Hepatocyte (in vitro differentiated cells): ENCODE measurements around the gene ATXN1. TPM values are rescaled to one million over a fixed set of nuclear protein-coding genes. Genes with fewer than 3 reads are reported as not detected.

Experiments used
- DNase-seq: peaks from one replicate; pipeline ENCODE4 v3.0.0-alpha.2; 2016; ENCODE audit warnings: low spot score
- H2AFZ ChIP-seq: fragments of 200-600 bp; sonication (generic); 2 replicates; pipeline ENCODE4 v1.6.0; 2016; ENCODE audit warnings: antibody characterized with exemption, mild to moderate bottlenecking
- H3K27ac ChIP-seq: fragments of 200-600 bp; sonication (generic); 2 replicates; pipeline ENCODE4 v1.5.1; 2016; ENCODE audit warnings: mild to moderate bottlenecking
- H3K27me3 ChIP-seq: fragments of 200-600 bp; sonication (generic); 2 replicates; pipeline ENCODE4 v1.6.1; 2016
- H3K36me3 ChIP-seq: fragments of 200-600 bp; sonication (generic); replicated peaks from 2 replicates; pipeline ENCODE4 v1.5.1; 2016; ENCODE audit warnings: low read depth; ENCODE audit not compliant: insufficient read depth
- H3K4me1 ChIP-seq: fragments of 200-600 bp; sonication (generic); 2 replicates; pipeline ENCODE4 v1.5.1; 2016; ENCODE audit warnings: mild to moderate bottlenecking, moderate library complexity; ENCODE audit not compliant: insufficient read depth
- H3K4me2 ChIP-seq: fragments of 200-600 bp; sonication (generic); 2 replicates; pipeline ENCODE4 v1.6.0; 2016
- H3K4me3 ChIP-seq: fragments of 200-600 bp; sonication (generic); 2 replicates; pipeline ENCODE4 v1.5.1; 2016; ENCODE audit warnings: mild to moderate bottlenecking
- H3K79me2 ChIP-seq: fragments of 200-600 bp; sonication (generic); 2 replicates; pipeline ENCODE4 v1.6.0; 2017; ENCODE audit warnings: mild to moderate bottlenecking
- H3K9me2 ChIP-seq: fragments of 200-600 bp; sonication (generic); replicated peaks from 2 replicates; pipeline ENCODE4 v1.6.0; 2017; ENCODE audit warnings: mild to moderate bottlenecking; ENCODE audit not compliant: insufficient read depth
- H3K9me3 ChIP-seq: fragments of 200-600 bp; sonication (generic); 2 replicates; pipeline ENCODE4 v1.5.1; 2016; ENCODE audit warnings: low read depth, mild to moderate bottlenecking
- H4K20me1 ChIP-seq: fragments of 200-600 bp; sonication (generic); 2 replicates; pipeline ENCODE4 v1.6.0; 2016; ENCODE audit warnings: mild to moderate bottlenecking; ENCODE audit not compliant: insufficient read depth, poor library complexity, severe bottlenecking
- EZH2 ChIP-seq: fragments of 200-600 bp; sonication (generic); IDR thresholded peaks from 2 replicates; pipeline ENCODE4 v1.6.1; 2016; ENCODE audit warnings: antibody characterized with exemption, mild to moderate bottlenecking, borderline replicate concordance
- EZH2phosphoT487 ChIP-seq: fragments of 200-600 bp; sonication (generic); IDR thresholded peaks from one replicate; pipeline ENCODE4 v1.6.1; 2018; ENCODE audit warnings: antibody characterized with exemption, mild to moderate bottlenecking, low read depth, moderate library complexity; ENCODE audit not compliant: unreplicated experiment, severe bottlenecking
- WGBS: methylation state at CpG from one replicate; pipeline ENCODE4 v1.1.6; 2016; ENCODE audit warnings: low lambda C conversion rate; ENCODE audit errors: missing lambda C conversion rate; 5-methylcytosine and 5-hydroxymethylcytosine counted together
- polyA plus RNA-seq: library from polyadenylated mRNA; unstranded; fragments of >200 nt; fragmentation: Nextera tagmentation; extraction: Ambion mirVana; gene quantifications from 2 replicates; pipeline ENCODE4 v1.2.1, GENCODE V29; 2016
- total RNA-seq: library from RNA; depleted of rRNA; stranded (reverse); fragments of >200 nt; gene quantifications from 2 replicates; pipeline ENCODE4 v1.2.3, GENCODE V29; 2014
- TF ChIP-seq, protein P1 (sequence below): fragments of 200-600 bp; sonication (generic); IDR thresholded peaks from 2 replicates; pipeline ENCODE4 v1.5.1; 2016; ENCODE audit warnings: antibody characterized with exemption, mild to moderate bottlenecking; ENCODE audit not compliant: poor library complexity

ATXN1 gene
- total and polyA plus RNA-seq, 2 experiments from 2014 or later: 14.7 to 32.6 TPM

GRCh38 chr6:16335176-16335575, 426.1 kb downstream of the ATXN1 start:
- Histone ChIP-seq H3K79me2 (peaks cover 6% of the 10 kb centered on the region), H3K4me1 (peaks cover 20% of the 10 kb centered on the region), H3K4me3 (no peak overlapping the region), H3K27me3 (no peaks in the 10 kb centered on the region), H3K9me2 (no peaks in the 10 kb centered on the region), H3K9me3 (no peaks in the 10 kb centered on the region), H3K4me2 (no peak overlapping the region), H2AFZ (no peak overlapping the region), H3K27ac (peak overlapping the region; percentile 17), H3K36me3 (no peaks in the 10 kb centered on the region), H4K20me1 (no peaks in the 10 kb centered on the region)
- TF ChIP-seq EZH2 (no peak), EZH2phosphoT487 (no peak)
- TF ChIP-seq, protein P1, sequence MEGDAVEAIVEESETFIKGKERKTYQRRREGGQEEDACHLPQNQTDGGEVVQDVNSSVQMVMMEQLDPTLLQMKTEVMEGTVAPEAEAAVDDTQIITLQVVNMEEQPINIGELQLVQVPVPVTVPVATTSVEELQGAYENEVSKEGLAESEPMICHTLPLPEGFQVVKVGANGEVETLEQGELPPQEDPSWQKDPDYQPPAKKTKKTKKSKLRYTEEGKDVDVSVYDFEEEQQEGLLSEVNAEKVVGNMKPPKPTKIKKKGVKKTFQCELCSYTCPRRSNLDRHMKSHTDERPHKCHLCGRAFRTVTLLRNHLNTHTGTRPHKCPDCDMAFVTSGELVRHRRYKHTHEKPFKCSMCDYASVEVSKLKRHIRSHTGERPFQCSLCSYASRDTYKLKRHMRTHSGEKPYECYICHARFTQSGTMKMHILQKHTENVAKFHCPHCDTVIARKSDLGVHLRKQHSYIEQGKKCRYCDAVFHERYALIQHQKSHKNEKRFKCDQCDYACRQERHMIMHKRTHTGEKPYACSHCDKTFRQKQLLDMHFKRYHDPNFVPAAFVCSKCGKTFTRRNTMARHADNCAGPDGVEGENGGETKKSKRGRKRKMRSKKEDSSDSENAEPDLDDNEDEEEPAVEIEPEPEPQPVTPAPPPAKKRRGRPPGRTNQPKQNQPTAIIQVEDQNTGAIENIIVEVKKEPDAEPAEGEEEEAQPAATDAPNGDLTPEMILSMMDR: no peak
- 97% methylated on average over 10 of the region's 10 CpGs for WGBS
- DNase-seq: no peak

- Histone ChIP-seq H2AFZ (no peak overlapping the region), H3K4me2 (no peak overlapping the region), H3K4me1 (peaks cover 20% of the 10 kb centered on the region), H4K20me1 (no peaks in the 10 kb centered on the region), H3K9me3 (no peaks in the 10 kb centered on the region), H3K27ac (peak overlapping the region; percentile 17), H3K36me3 (no peaks in the 10 kb centered on the region), H3K9me2 (no peaks in the 10 kb centered on the region), H3K79me2 (peaks cover 6% of the 10 kb centered on the region), H3K27me3 (no peaks in the 10 kb centered on the region), H3K4me3 (no peak overlapping the region)
- 70% methylated on average over 3 of the region's 3 CpGs for WGBS
- TF ChIP-seq EZH2phosphoT487 (no peak), EZH2 (no peak)
- TF ChIP-seq, protein P1: no peak
- DNase-seq: peak; percentile 63
These were observed 426.6 kb downstream of the ATXN1 start for GRCh38 chr6:16334671-16335070.

DNA sequence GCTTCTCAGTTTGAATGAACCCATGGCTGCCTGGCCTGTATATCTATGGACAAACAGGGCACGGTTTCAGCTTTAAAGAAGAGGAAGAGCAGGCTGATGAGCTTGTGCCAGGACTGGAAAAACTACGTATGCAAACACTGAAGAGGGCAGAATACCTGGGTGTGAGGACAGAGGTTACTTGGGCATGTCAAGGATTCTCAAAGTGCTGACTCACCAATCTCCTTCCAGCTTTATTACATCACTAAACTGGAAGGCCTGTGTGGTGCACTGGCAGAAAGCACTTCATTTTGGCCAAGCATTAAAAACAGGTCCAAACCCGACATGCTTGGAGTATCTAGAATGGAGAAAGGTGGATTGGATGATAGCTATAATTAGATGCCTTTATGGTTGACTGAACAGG, 427.7 kb downstream of the ATXN1 start:
- no peak overlapping the region for H3K27ac ChIP-seq
- peaks cover 6% of the 10 kb centered on the region for H3K79me2 ChIP-seq
- H3K27me3 ChIP-seq: no peaks in the 10 kb centered on the region
- H3K4me2 ChIP-seq: no peak overlapping the region
- DNase-seq: no peak
- TF ChIP-seq EZH2phosphoT487 (no peak), EZH2 (no peak)
- TF ChIP-seq, protein P1: no peak
- H3K9me2 ChIP-seq: no peaks in the 10 kb centered on the region
- WGBS: 87% methylated on average over 3 of the region's 3 CpGs
- H3K36me3 ChIP-seq: no peaks in the 10 kb centered on the region
- H2AFZ ChIP-seq: no peak overlapping the region
- H3K4me3 ChIP-seq: no peak overlapping the region
- peaks cover 14% of the 10 kb centered on the region for H3K4me1 ChIP-seq
- H4K20me1 ChIP-seq: no peaks in the 10 kb centered on the region
- H3K9me3 ChIP-seq: no peaks in the 10 kb centered on the region

DNA sequence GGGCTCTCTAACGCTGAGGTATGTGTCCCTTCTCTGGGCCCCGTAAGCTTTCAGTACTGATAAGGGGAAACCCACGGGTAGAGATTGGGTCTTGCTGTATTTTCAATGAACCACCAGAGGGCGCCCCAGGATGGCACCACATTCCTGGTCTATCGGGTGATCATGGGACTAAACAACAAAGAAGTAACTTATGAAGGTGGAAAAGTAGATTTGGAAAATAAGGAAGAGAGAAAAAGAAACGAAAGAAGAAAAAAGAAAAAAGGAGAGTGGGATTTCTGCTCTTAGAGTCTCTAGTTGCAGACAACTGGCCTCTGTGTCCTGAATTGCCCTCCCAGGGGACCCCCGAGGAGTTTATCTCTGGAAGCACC, 429.1 kb downstream of the ATXN1 start:
- 13% methylated on average over 7 of the region's 7 CpGs for WGBS
- Histone ChIP-seq H3K79me2 (peaks cover 6% of the 10 kb centered on the region), H2AFZ (no peak overlapping the region), H3K9me3 (no peaks in the 10 kb centered on the region), H4K20me1 (no peaks in the 10 kb centered on the region), H3K27ac (peak overlapping the region; percentile 11), H3K9me2 (no peaks in the 10 kb centered on the region), H3K36me3 (no peaks in the 10 kb centered on the region), H3K4me2 (peak overlapping the region; percentile 65), H3K4me1 (peaks cover 6% of the 10 kb centered on the region), H3K4me3 (no peak overlapping the region), H3K27me3 (no peaks in the 10 kb centered on the region)
- TF ChIP-seq EZH2 (no peak), EZH2phosphoT487 (no peak)
- TF ChIP-seq, protein P1: peak; percentile 88
- DNase-seq: peak; percentile 89
